GM21717 (cell line): ENCODE results near the gene SLC9A5.

ENCODE experiments used
- ATAC-seq: cut with Tn5 transposase; IDR thresholded peaks from one replicate; pipeline ENCODE4 v1.9.1; 2021; ENCODE audit warnings: mild to moderate bottlenecking, moderate library complexity; ENCODE audit not compliant: unreplicated experiment

SLC9A5 gene

GRCh38 chr16:67280090-67281015 lies 31.6 kb downstream of the SLC9A5 start:
- no peak for ATAC-seq

- ATAC-seq, result no peak
These were observed 33.0 kb downstream of the SLC9A5 start for GRCh38 chr16:67281536-67282446.

- ATAC-seq, result no peak
These were observed 33.6 kb downstream of the SLC9A5 start for GRCh38 chr16:67282447-67282805.

GRCh38 chr16:67283039-67283825 lies 34.5 kb downstream of the SLC9A5 start:
- ATAC-seq, result no peak

- no peak for ATAC-seq
These were observed 35.2 kb downstream of the SLC9A5 start for GRCh38 chr16:67283826-67284555.

GRCh38 chr16:67284699-67285646 lies 36.2 kb downstream of the SLC9A5 start:
- ATAC-seq, result no peak

- ATAC-seq, result no peak
These were observed 37.9 kb downstream of the SLC9A5 start for GRCh38 chr16:67286441-67287235.

- no peak for ATAC-seq
These were observed 39.2 kb downstream of the SLC9A5 start for GRCh38 chr16:67287960-67288359.

GRCh38 chr16:67291461-67291860 lies 42.7 kb downstream of the SLC9A5 start:
- ATAC-seq, result no peak

- ATAC-seq, result no peak
These were observed 45.5 kb downstream of the SLC9A5 start for GRCh38 chr16:67294171-67294757.

GRCh38 chr16:67294938-67295361 lies 46.2 kb downstream of the SLC9A5 start:
- no peak for ATAC-seq

- no peak for ATAC-seq
These were observed 47.6 kb downstream of the SLC9A5 start for GRCh38 chr16:67296420-67296819.

GRCh38 chr16:67298277-67298676 lies 49.5 kb downstream of the SLC9A5 start:
- no peak for ATAC-seq

- no peak for ATAC-seq
These were observed 50.5 kb downstream of the SLC9A5 start for GRCh38 chr16:67299269-67299668.

- ATAC-seq, result no peak
These were observed 52.5 kb downstream of the SLC9A5 start for GRCh38 chr16:67301080-67301782.

GRCh38 chr16:67302076-67302475 lies 53.3 kb downstream of the SLC9A5 start:
- no peak for ATAC-seq

GRCh38 chr16:67302970-67303369 lies 54.2 kb downstream of the SLC9A5 start:
- ATAC-seq, result no peak
